B cell (primary cell): ENCODE results near the gene BPIFB3. TPM values are rescaled to one million over a fixed set of nuclear protein-coding genes. Genes with fewer than 3 reads are reported as not detected.

Experiments
- ATAC-seq: fragments of 200-7000 bp; cut with Tn5 transposase; one replicate; pipeline ENCODE4 v1.10.0; 2021; ENCODE audit warnings: low read depth, mild to moderate bottlenecking, moderate number of reproducible peaks, moderate library complexity
- CTCF ChIA-PET: fragments of 350-600 bp; sonication (Branson Sonifier 250); formaldehyde crosslinking; loops from one replicate; lab custom pipeline; 2021; ENCODE audit warnings: antibody characterized with exemption, inconsistent platforms; lab: Charles Lee
- POLR2A ChIA-PET: fragments of 350-600 bp; sonication (Branson Sonifier 250); formaldehyde crosslinking; loops from one replicate; lab custom pipeline; 2021; ENCODE audit warnings: antibody characterized with exemption; lab: Charles Lee
- DNase-seq: peaks from one replicate; pipeline ENCODE4 v3.0.0; 2013
- H2AFZ ChIP-seq: 2 replicates; pipeline ENCODE4 v1.6.1; 2012; ENCODE audit warnings: mild to moderate bottlenecking, low read depth, low read length; ENCODE audit not compliant: insufficient read depth, poor library complexity, severe bottlenecking
- H3K27ac ChIP-seq, 2 donors: 1 replicate in 1 of 2; 2 replicates in 1 of 2; pipeline ENCODE4 v1.5.1; 2012 to 2013; ENCODE audit warnings: low read length in 2 of 2, mild to moderate bottlenecking in 2 of 2, moderate library complexity in 1 of 2
- H3K27me3 ChIP-seq, 4 experiments: fragments of 200-600 bp in 1 of 4; sonication (generic) in 1 of 4; replicated peaks in 1 of 4; 1 replicate in 2 of 4; 2 replicates in 2 of 4; pipeline versions ENCODE4 v1.6.1 to v1.7.0; 2013 to 2016; ENCODE audit warnings: low read length in 3 of 4, mild to moderate bottlenecking in 2 of 4, mixed read lengths in 1 of 4, moderate library complexity in 1 of 4; ENCODE audit not compliant: insufficient read depth in 4 of 4, control insufficient read depth in 3 of 4; ENCODE audit errors: control extremely low read depth in 1 of 4
- H3K36me3 ChIP-seq, 2 experiments: replicated peaks in 1 of 2; 1 replicate in 1 of 2; 2 replicates in 1 of 2; pipeline versions ENCODE4 v1.6.1 to v1.7.1; 2013; ENCODE audit warnings: low read length in 1 of 2; ENCODE audit not compliant: insufficient read depth in 2 of 2, control insufficient read depth in 1 of 2; ENCODE audit errors: control extremely low read depth in 1 of 2, extremely low read depth in 1 of 2
- H3K4me1 ChIP-seq, 2 donors: fragments of 200-600 bp in 1 of 2; sonication (generic) in 1 of 2; 1 replicate in 1 of 2; 2 replicates in 1 of 2; pipeline versions ENCODE4 v1.5.1 to v1.6.1; 2013 to 2017; ENCODE audit warnings: low read length in 2 of 2; ENCODE audit not compliant: control insufficient read depth in 2 of 2, insufficient read depth in 2 of 2
- H3K4me2 ChIP-seq: replicated peaks from 2 replicates; pipeline ENCODE3; 2012; ENCODE audit warnings: mild to moderate bottlenecking, low read depth, low read length; ENCODE audit not compliant: poor library complexity, severe bottlenecking
- H3K4me3 ChIP-seq, 5 experiments: fragments of 200-600 bp in 1 of 5; sonication (generic) in 1 of 5; 1 replicate in 3 of 5; 2 replicates in 2 of 5; pipeline versions ENCODE4 v1.5.1 to v1.7.0; 2011 to 2016; ENCODE audit warnings: low read length in 4 of 5, mild to moderate bottlenecking in 4 of 5, low read depth in 2 of 5, control low read depth in 1 of 5, moderate library complexity in 1 of 5; ENCODE audit not compliant: insufficient read depth in 1 of 5; ENCODE audit errors: control extremely low read depth in 1 of 5, extremely low read depth in 1 of 5
- H3K79me2 ChIP-seq: fragments of 200-600 bp; sonication (generic); one replicate; pipeline ENCODE4 v1.6.0; 2016; ENCODE audit warnings: low read length; ENCODE audit not compliant: control insufficient read depth, insufficient read depth
- H3K9ac ChIP-seq: fragments of 200-600 bp; sonication (generic); 2 replicates; pipeline ENCODE4 v1.6.1; 2017; ENCODE audit warnings: mild to moderate bottlenecking, low read length, moderate library complexity
- H3K9me3 ChIP-seq, 3 donors: one replicate each; pipeline versions ENCODE4 v1.6.1 to v1.7.1; 2013; ENCODE audit warnings: low read length in 2 of 3; ENCODE audit not compliant: control insufficient read depth in 2 of 3, insufficient read depth in 1 of 3; ENCODE audit errors: control extremely low read depth in 1 of 3
- H4K20me1 ChIP-seq: 2 replicates; pipeline ENCODE4 v1.6.0; 2012; ENCODE audit warnings: mild to moderate bottlenecking, low read length; ENCODE audit not compliant: insufficient read depth, control insufficient read depth, poor library complexity, severe bottlenecking
- H3K27ac Mint-ChIP-seq: one replicate; pipeline ENCODE4 v1.8.0; 2021; ENCODE audit warnings: mixed read lengths
- H3K27me3 Mint-ChIP-seq: one replicate; pipeline ENCODE4 v1.8.0; 2021; ENCODE audit warnings: mixed read lengths
- H3K4me1 Mint-ChIP-seq: one replicate; pipeline ENCODE4 v1.8.0; 2021; ENCODE audit warnings: mixed read lengths
- H3K4me3 Mint-ChIP-seq: one replicate; pipeline ENCODE4 v1.8.0; 2021; ENCODE audit warnings: mixed read lengths
- H3K9me3 Mint-ChIP-seq: one replicate; pipeline ENCODE4 v1.8.0; 2022; ENCODE audit warnings: mixed read lengths; ENCODE audit not compliant: insufficient read depth
- EZH2 ChIP-seq: IDR thresholded peaks from 2 replicates; pipeline ENCODE4 v1.6.1; 2012; ENCODE audit warnings: borderline replicate concordance, low read depth, mild to moderate bottlenecking, moderate library complexity, low read length; ENCODE audit not compliant: insufficient read depth, poor library complexity, severe bottlenecking
- WGBS: methylation state at CpG from one replicate; pipeline ENCODE4 v1.1.5; 2013; ENCODE audit warnings: missing lambda C conversion rate; ENCODE audit not compliant: insufficient coverage; 5-methylcytosine and 5-hydroxymethylcytosine counted together
- intact Hi-C: fragments of 100-400 bp; cut with micrococcal nuclease; formaldehyde crosslinking; loops from one replicate; pipeline ENCODE4 v1.10.0; 2022
- polyA plus RNA-seq: library from polyadenylated mRNA; depleted of rRNA; stranded (reverse); fragments of >200 nt; gene quantifications from 2 replicates; pipeline ENCODE4 v1.2.3, GENCODE V29; 2012
- total RNA-seq, 2 donors: library from RNA; stranded (reverse); fragments of 120-200 nt in 1 of 2; gene quantifications; 1 replicate in 1 of 2; 2 replicates in 1 of 2; pipeline versions ENCODE4 v1.2.3 to v1.2.4, GENCODE V29; 2013 to 2022
- TF ChIP-seq, protein P1 (sequence below): fragments of 200-600 bp; IDR thresholded peaks from one replicate; pipeline ENCODE4 v1.8.0; 2022; ENCODE audit warnings: antibody characterized with exemption, mild to moderate bottlenecking

The BPIFB3 gene
- total and polyA plus RNA-seq, 2 donors (not counting 1 experiment from before 2014, with no cell fraction given) = not detected

DNA sequence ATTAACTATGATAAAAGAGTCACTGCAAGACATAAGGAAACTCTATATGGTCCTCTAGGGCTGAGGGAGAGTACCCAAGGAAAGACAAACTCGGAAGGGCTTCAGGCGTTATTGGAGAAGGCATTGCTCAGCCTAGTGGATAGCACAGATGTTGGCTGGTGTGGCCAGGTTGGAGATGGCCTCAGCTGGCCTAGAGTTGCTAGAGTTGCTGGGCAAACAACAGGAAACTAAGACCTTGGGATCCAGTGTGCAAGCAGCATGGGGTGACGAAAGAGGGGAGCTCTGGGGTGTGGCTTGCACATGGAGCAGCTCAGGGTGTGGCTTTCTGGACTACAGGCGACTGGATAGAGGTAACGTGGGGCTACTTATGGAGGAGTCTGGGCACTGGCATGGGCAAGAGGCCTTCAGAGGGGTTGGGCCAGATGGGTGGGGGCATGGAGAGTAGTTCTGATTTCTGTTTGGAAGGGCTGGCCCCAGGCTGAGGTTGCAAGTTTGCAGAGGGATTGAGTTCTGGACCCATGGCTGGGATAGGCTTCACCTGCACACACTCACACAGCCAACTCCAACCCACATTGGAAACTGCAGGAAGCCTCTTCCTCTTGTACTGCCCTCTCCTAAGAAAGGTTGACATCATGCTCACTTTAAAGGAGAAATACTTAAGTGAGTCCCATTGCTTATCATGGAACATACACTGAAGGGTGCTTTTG lies 27.5 kb upstream of the BPIFB3 start:
- Histone ChIP-seq H3K36me3 (no peaks in the 10 kb centered on the region), H3K27ac (no peak overlapping the region), H4K20me1 (no peaks in the 10 kb centered on the region), H3K4me1 (no peaks in the 10 kb centered on the region), H3K4me2 (no peak overlapping the region), H2AFZ (no peak overlapping the region), H3K79me2 (no peaks in the 10 kb centered on the region), H3K9me3 (no peaks in the 10 kb centered on the region), H3K4me3 (no peak overlapping the region), H3K27me3 (peaks cover 0 to 3% (median 0%) of the 10 kb centered on the region in 4 experiments), H3K9ac (no peak overlapping the region)
- no peak for ATAC-seq
- Mint-ChIP-seq H3K27ac (no peak overlapping the region), H3K27me3 (no peaks in the 10 kb centered on the region), H3K4me1 (no peaks in the 10 kb centered on the region), H3K9me3 (no peaks in the 10 kb centered on the region), H3K4me3 (no peak overlapping the region)
- no peak for TF ChIP-seq EZH2
- TF ChIP-seq, protein P1, sequence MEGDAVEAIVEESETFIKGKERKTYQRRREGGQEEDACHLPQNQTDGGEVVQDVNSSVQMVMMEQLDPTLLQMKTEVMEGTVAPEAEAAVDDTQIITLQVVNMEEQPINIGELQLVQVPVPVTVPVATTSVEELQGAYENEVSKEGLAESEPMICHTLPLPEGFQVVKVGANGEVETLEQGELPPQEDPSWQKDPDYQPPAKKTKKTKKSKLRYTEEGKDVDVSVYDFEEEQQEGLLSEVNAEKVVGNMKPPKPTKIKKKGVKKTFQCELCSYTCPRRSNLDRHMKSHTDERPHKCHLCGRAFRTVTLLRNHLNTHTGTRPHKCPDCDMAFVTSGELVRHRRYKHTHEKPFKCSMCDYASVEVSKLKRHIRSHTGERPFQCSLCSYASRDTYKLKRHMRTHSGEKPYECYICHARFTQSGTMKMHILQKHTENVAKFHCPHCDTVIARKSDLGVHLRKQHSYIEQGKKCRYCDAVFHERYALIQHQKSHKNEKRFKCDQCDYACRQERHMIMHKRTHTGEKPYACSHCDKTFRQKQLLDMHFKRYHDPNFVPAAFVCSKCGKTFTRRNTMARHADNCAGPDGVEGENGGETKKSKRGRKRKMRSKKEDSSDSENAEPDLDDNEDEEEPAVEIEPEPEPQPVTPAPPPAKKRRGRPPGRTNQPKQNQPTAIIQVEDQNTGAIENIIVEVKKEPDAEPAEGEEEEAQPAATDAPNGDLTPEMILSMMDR = no peak
- DNase-seq = no peak
- intact Hi-C loops = no loop called here
- ChIA-PET POLR2A (no interaction called here), CTCF (no interaction called here)
- 80% methylated on average over 5 of the region's 5 CpGs for WGBS
